CD14-positive monocyte (primary cell): Measurements from ENCODE around the gene ATG101. TPM values are rescaled to one million over a fixed set of nuclear protein-coding genes. Genes with fewer than 3 reads are reported as not detected.

Experiments used
- DNase-seq, 3 donors: peaks; one replicate each; pipeline ENCODE4 v3.0.0-alpha.2; 2011 to 2022
- H2AFZ ChIP-seq: 2 replicates; pipeline ENCODE4 v1.6.0; 2012; ENCODE audit warnings: mild to moderate bottlenecking, low read depth, low read length, inconsistent platforms; ENCODE audit not compliant: insufficient read depth, poor library complexity, severe bottlenecking
- H3K27ac ChIP-seq, 2 donors: 1 replicate in 1 of 2; 2 replicates in 1 of 2; pipeline ENCODE4 v1.5.1; 2012 to 2013; ENCODE audit warnings: low read length in 2 of 2, control low read depth in 1 of 2, inconsistent platforms in 1 of 2, low read depth in 1 of 2, mild to moderate bottlenecking in 1 of 2
- H3K27me3 ChIP-seq, 2 donors: one replicate each; pipeline versions ENCODE4 v1.6.0 to v1.6.1; 2011 to 2013; ENCODE audit warnings: low read length in 2 of 2; ENCODE audit not compliant: control insufficient read depth in 2 of 2, insufficient read depth in 2 of 2
- H3K36me3 ChIP-seq, 2 donors: replicated peaks in 1 of 2; 1 replicate in 1 of 2; 2 replicates in 1 of 2; pipeline versions ENCODE4 v1.5.1 to v1.6.1; 2012 to 2013; ENCODE audit warnings: low read length in 2 of 2, control low read depth in 1 of 2, inconsistent platforms in 1 of 2, mild to moderate bottlenecking in 1 of 2; ENCODE audit not compliant: insufficient read depth in 2 of 2, control insufficient read depth in 1 of 2
- H3K4me1 ChIP-seq, 2 donors: 1 replicate in 1 of 2; 2 replicates in 1 of 2; pipeline versions ENCODE4 v1.5.1 to v1.6.1; 2012 to 2013; ENCODE audit warnings: low read length in 2 of 2, control low read depth in 1 of 2, inconsistent platforms in 1 of 2, mild to moderate bottlenecking in 1 of 2, moderate library complexity in 1 of 2; ENCODE audit not compliant: insufficient read depth in 2 of 2, control insufficient read depth in 1 of 2
- H3K4me2 ChIP-seq: replicated peaks from 2 replicates; pipeline ENCODE3; 2012; ENCODE audit warnings: low read length, moderate library complexity, mild to moderate bottlenecking; ENCODE audit not compliant: poor library complexity, severe bottlenecking; ENCODE audit errors: extremely low read depth
- H3K4me3 ChIP-seq, 3 experiments: fragments of 200-600 bp in 1 of 3; sonication (generic) in 1 of 3; replicated peaks in 1 of 3; 1 replicate in 2 of 3; 2 replicates in 1 of 3; pipeline ENCODE4 v1.5.1; 2011 to 2013; ENCODE audit warnings: low read length in 3 of 3, mild to moderate bottlenecking in 3 of 3, control low read depth in 2 of 3, low read depth in 2 of 3, inconsistent platforms in 1 of 3, moderate library complexity in 1 of 3
- H3K79me2 ChIP-seq: 2 replicates; pipeline ENCODE4 v1.6.0; 2012; ENCODE audit warnings: mild to moderate bottlenecking, control low read depth, inconsistent platforms, low read length, moderate library complexity; ENCODE audit not compliant: insufficient read depth
- H3K9ac ChIP-seq: 2 replicates; pipeline ENCODE4 v1.6.0; 2017; ENCODE audit warnings: low read length, mild to moderate bottlenecking; ENCODE audit not compliant: insufficient read depth, poor library complexity, severe bottlenecking
- H3K9me3 ChIP-seq, 2 donors: replicated peaks in 1 of 2; 1 replicate in 1 of 2; 2 replicates in 1 of 2; pipeline versions ENCODE4 v1.5.1 to v1.6.1; 2012 to 2013; ENCODE audit warnings: low read length in 2 of 2, control low read depth in 1 of 2; ENCODE audit not compliant: control insufficient read depth in 1 of 2, insufficient read depth in 1 of 2
- H4K20me1 ChIP-seq: 2 replicates; pipeline ENCODE4 v1.6.0; 2012; ENCODE audit warnings: mild to moderate bottlenecking, low read length, control low read depth, moderate library complexity; ENCODE audit not compliant: insufficient read depth
- H3K27ac Mint-ChIP-seq, 7 donors: one replicate each; pipeline ENCODE4 v1.8.0; 2020; ENCODE audit warnings: mild to moderate bottlenecking in 7 of 7, mixed read lengths in 7 of 7, moderate library complexity in 6 of 7, inconsistent platforms in 2 of 7
- H3K27me3 Mint-ChIP-seq, 3 donors: one replicate each; pipeline ENCODE4 v1.8.0; 2021 to 2022; ENCODE audit warnings: low read depth in 3 of 3, mild to moderate bottlenecking in 3 of 3, mixed read lengths in 3 of 3, moderate library complexity in 3 of 3, inconsistent platforms in 1 of 3
- H3K36me3 Mint-ChIP-seq, 2 donors: one replicate each; pipeline ENCODE4 v1.8.0; 2020; ENCODE audit warnings: mixed read lengths in 2 of 2, inconsistent platforms in 1 of 2, mild to moderate bottlenecking in 1 of 2
- H3K4me1 Mint-ChIP-seq: one replicate; pipeline ENCODE4 v1.8.0; 2020; ENCODE audit warnings: mild to moderate bottlenecking, mixed read lengths
- H3K4me3 Mint-ChIP-seq, 2 donors: one replicate each; pipeline ENCODE4 v1.8.0; 2020; ENCODE audit warnings: mild to moderate bottlenecking in 2 of 2, mixed read lengths in 2 of 2, moderate library complexity in 1 of 2
- H3K9me3 Mint-ChIP-seq, 7 donors: one replicate each; pipeline ENCODE4 v1.8.0; 2020 to 2022; ENCODE audit warnings: mixed read lengths in 7 of 7, mild to moderate bottlenecking in 6 of 7, moderate library complexity in 6 of 7, inconsistent platforms in 2 of 7
- CTCF ChIP-seq: fragments of 200-600 bp; IDR thresholded peaks from one replicate; pipeline ENCODE4 v1.8.0; 2022; ENCODE audit warnings: antibody characterized with exemption, mild to moderate bottlenecking
- WGBS: methylation state at CpG from one replicate; pipeline ENCODE4 v1.1.5; 2013; ENCODE audit warnings: missing lambda C conversion rate; ENCODE audit not compliant: insufficient coverage; 5-methylcytosine and 5-hydroxymethylcytosine counted together
- intact Hi-C, 2 donors: fragments of 100-400 bp; cut with micrococcal nuclease; formaldehyde crosslinking; loops; one replicate each; pipeline versions ENCODE4 v1.15.0 to v1.15.1; 2023
- polyA plus RNA-seq, 3 donors: library from polyadenylated mRNA; depleted of rRNA in 1 of 3; unstranded in 2 of 3; stranded (reverse) in 1 of 3; fragments of 300-500 nt in 2 of 3; fragments of >200 nt in 1 of 3; fragmentation: Illumina TruSeq in 2 of 3; gene quantifications; 1 replicate in 2 of 3; 2 replicates in 1 of 3; pipeline ENCODE4 v1.2.3, GENCODE V29; 2012 to 2021

ATG101 gene
- polyA plus RNA-seq, 3 donors: 20.5 to 120 (median 26.4) TPM

- Histone ChIP-seq H3K4me1 (peaks cover 34 to 55% of the 10 kb centered on the region in 2 donors), H3K4me2 (no peak overlapping the region), H3K27ac (no peak overlapping the region), H3K4me3 (no peak overlapping the region), H3K79me2 (no peaks in the 10 kb centered on the region), H3K9ac (no peak overlapping the region), H2AFZ (no peak overlapping the region), H3K9me3 (no peaks in the 10 kb centered on the region), H3K36me3 (no peaks in the 10 kb centered on the region), H3K27me3 (peaks cover 0 to 13% of the 10 kb centered on the region in 2 donors), H4K20me1 (no peaks in the 10 kb centered on the region)
- Mint-ChIP-seq H3K9me3 (peaks cover 0 to 3% (median 0%) of the 10 kb centered on the region in 7 donors), H3K4me1 (peaks cover 54% of the 10 kb centered on the region), H3K27ac (peak overlapping the region in 3 of 7 donors; percentile 41 to 70 (median 57)), H3K36me3 (peaks cover 8 to 13% of the 10 kb centered on the region in 2 donors), H3K4me3 (no peak overlapping the region), H3K27me3 (peaks cover 24 to 38% (median 28%) of the 10 kb centered on the region in 3 donors)
- no peak for DNase-seq
- WGBS: no CpG with 5 or more reads among the region's 3 CpGs
- TF ChIP-seq CTCF: no peak
- intact Hi-C loops: no loop called here
These were observed 28.7 kb upstream of the ATG101 start for GRCh38 chr12:52041035-52041434.

GRCh38 chr12:52041695-52042123 is 28.1 kb upstream of the ATG101 start:
- WGBS: 22% methylated on average over 4 of the region's 6 CpGs
- H3K4me1 Mint-ChIP-seq: peaks cover 55% of the 10 kb centered on the region
- H2AFZ ChIP-seq: no peak overlapping the region

More at GRCh38 chr12:52041695-52042123, 28.1 kb upstream of the ATG101 start:
- Histone ChIP-seq H3K9me3 (no peaks in the 10 kb centered on the region), H3K9ac (no peak overlapping the region), H3K27me3 (peaks cover 0 to 7% of the 10 kb centered on the region in 2 donors), H3K4me1 (peaks cover 34 to 55% of the 10 kb centered on the region in 2 donors), H3K27ac (no peak overlapping the region), H3K4me2 (no peak overlapping the region), H3K4me3 (no peak overlapping the region), H3K36me3 (no peaks in the 10 kb centered on the region), H4K20me1 (no peaks in the 10 kb centered on the region), H3K79me2 (no peaks in the 10 kb centered on the region)
- peaks cover 21 to 33% (median 23%) of the 10 kb centered on the region in 3 donors for H3K27me3 Mint-ChIP-seq
- H3K27ac Mint-ChIP-seq: peak overlapping the region in 3 of 7 donors; percentile 56 to 73 (median 62)
- peak; percentile 15 to 43 (median 35) for DNase-seq
- no peak for TF ChIP-seq CTCF
- H3K36me3 Mint-ChIP-seq: peaks cover 6 to 13% of the 10 kb centered on the region in 2 donors
- H3K4me3 Mint-ChIP-seq: peak overlapping the region in 1 of 2 donors; percentile 46
- intact Hi-C loops: no loop called here
- H3K9me3 Mint-ChIP-seq: peaks cover 0 to 3% (median 0%) of the 10 kb centered on the region in 7 donors
